Measurements from ENCODE around the gene CCDC86. TPM values are rescaled to one million over a fixed set of nuclear protein-coding genes. Genes with fewer than 3 reads are reported as not detected.

Gene CCDC86
- total and polyA plus RNA-seq, 9 of the 15 experiments (the other 6 are each of a cell fraction or from before 2014, with no cell fraction given), result 4.6 to 102 (median 25.2) TPM

GRCh38 chr11:60891103-60891741 is 49.3 kb downstream of the CCDC86 start (continued):
- TF ChIP-seq NFE2 (IDR thresholded peaks at IDR 0.05; ENCODE audit: low read depth) (peak; percentile 39; the same call in 1 of the 2 replicates), GATAD2B (IDR thresholded peaks at IDR 0.05; ENCODE audit: borderline replicate concordance) (0 out of 2 replicates have a peak, but pooled peaks have one; percentile 53), ZNF740 (CRISPR knock-in tag; IDR thresholded peaks at IDR 0.05) (peak; percentile 82; the same call in 1 of the 2 replicates), ZNF740 (tag; IDR thresholded peaks at IDR 0.05) (no peak), GABPB1 (CRISPR knock-in tag; IDR thresholded peaks at IDR 0.05) (0 out of 2 replicates have a peak, but pooled peaks have one; percentile 17), ZNF395 (CRISPR knock-in tag; IDR thresholded peaks at IDR 0.05) (peak; percentile 63; the same call in 1 of the 2 replicates), ZSCAN29 (IDR thresholded peaks at IDR 0.05) (no peak), ZNF589 (CRISPR knock-in tag; IDR thresholded peaks at IDR 0.05; ENCODE audit: low read depth) (0 out of 2 replicates have a peak, but pooled peaks have one; percentile 44), PTTG1 (tag; IDR thresholded peaks at IDR 0.05; ENCODE audit: low read depth) (no peak), NFIC (IDR thresholded peaks at IDR 0.05) (peak; percentile 98), MTA2 (IDR thresholded peaks at IDR 0.05; ENCODE audit: low read depth) (peak; percentile 49; the same call in 1 of the 2 replicates), ZBTB17 (CRISPR knock-in tag; IDR thresholded peaks at IDR 0.05) (no peak), ZNF140 (CRISPR knock-in tag; IDR thresholded peaks at IDR 0.05) (no peak), HES1 (IDR thresholded peaks at IDR 0.05; ENCODE audit: low read depth) (peak; percentile 62), STAT5A (IDR thresholded peaks at IDR 0.05; ENCODE audit: borderline replicate concordance, low read length) (peak; percentile 54; the same call in 1 of the 2 replicates), CHAMP1 (IDR thresholded peaks at IDR 0.05) (no peak), PRDM10 (IDR thresholded peaks at IDR 0.05; ENCODE audit: partially characterized antibody) (peak; percentile 64), ARID1B (IDR thresholded peaks at IDR 0.05) (peak; percentile 91), STAG1 (CRISPR knock-in tag; IDR thresholded peaks at IDR 0.05; ENCODE audit: borderline replicate concordance) (no peak), KDM1A (IDR thresholded peaks at IDR 0.05) (peak; percentile 73 to 83)
